Bronchial epithelial cell (primary cell): ENCODE data around the gene PRKCZ. TPM values are rescaled to one million over a fixed set of nuclear protein-coding genes. Genes with fewer than 3 reads are reported as not detected.

ENCODE experiments used
- DNase-seq: peaks from one replicate; pipeline ENCODE4 v3.0.0-alpha.2; 2010; ENCODE audit warnings: low read depth
- FAIRE-seq: peaks from 2 replicates; lab custom pipeline; 2011; peaks lifted over from hg19 to GRCh38; lab: Jason Lieb, UNC
- H3K27me3 ChIP-seq: 2 replicates; pipeline ENCODE4 v1.5.1; 2011; ENCODE audit warnings: low read length; ENCODE audit not compliant: control insufficient read depth, insufficient read depth
- H3K36me3 ChIP-seq: 2 replicates; pipeline ENCODE4 v1.5.1; 2011; ENCODE audit warnings: low read length; ENCODE audit not compliant: control insufficient read depth, insufficient read depth
- H3K4me3 ChIP-seq: 2 replicates; pipeline ENCODE4 v1.5.1; 2011; ENCODE audit warnings: mild to moderate bottlenecking, low read depth, low read length, control low read depth
- CTCF ChIP-seq: IDR thresholded peaks from 2 replicates; pipeline ENCODE4 v1.5.1; 2011; ENCODE audit warnings: mild to moderate bottlenecking, moderate library complexity, low read length, control low read depth, inconsistent platforms; ENCODE audit not compliant: insufficient read depth, severe bottlenecking
- total RNA-seq: library from RNA; depleted of rRNA; stranded (reverse); fragments of >200 nt; gene quantifications from 2 replicates; pipeline ENCODE4 v1.2.1, GENCODE V29; 2014

The PRKCZ gene
- total RNA-seq, 1 donor from 2014 or later: 38.4 TPM

- Histone ChIP-seq H3K27me3 (no peaks in the 10 kb centered on the region), H3K36me3 (peaks cover 3% of the 10 kb centered on the region), H3K4me3 (no peak overlapping the region)
- TF ChIP-seq CTCF: no peak
- FAIRE-seq: no peak
- no peak for DNase-seq
These were observed 146.9 kb downstream of the PRKCZ start for GRCh38 chr1:2196901-2197638.

GRCh38 chr1:2197707-2198165 is 147.5 kb downstream of the PRKCZ start:
- H3K4me3 ChIP-seq: no peak overlapping the region
- H3K27me3 ChIP-seq: no peaks in the 10 kb centered on the region
- peaks cover 3% of the 10 kb centered on the region for H3K36me3 ChIP-seq
- no peak for TF ChIP-seq CTCF
- FAIRE-seq (peak; percentile 89), DNase-seq (no peak)

GRCh38 chr1:2198571-2198970 is 148.4 kb downstream of the PRKCZ start:
- H3K36me3 ChIP-seq: no peaks in the 10 kb centered on the region
- FAIRE-seq (no peak), DNase-seq (no peak)
- no peak for TF ChIP-seq CTCF
- no peak overlapping the region for H3K4me3 ChIP-seq
- H3K27me3 ChIP-seq: no peaks in the 10 kb centered on the region

GRCh38 chr1:2199042-2199810 is 149.0 kb downstream of the PRKCZ start:
- no peak for FAIRE-seq
- Histone ChIP-seq H3K36me3 (no peaks in the 10 kb centered on the region), H3K27me3 (no peaks in the 10 kb centered on the region), H3K4me3 (peak overlapping the region; percentile 40)
- TF ChIP-seq CTCF: no peak
- peak; percentile 75 for DNase-seq

GRCh38 chr1:2200308-2200943 is 150.2 kb downstream of the PRKCZ start:
- TF ChIP-seq CTCF: no peak
- H3K4me3 ChIP-seq: no peak overlapping the region
- H3K27me3 ChIP-seq: no peaks in the 10 kb centered on the region
- no peak for DNase-seq
- no peak for FAIRE-seq
- no peaks in the 10 kb centered on the region for H3K36me3 ChIP-seq
